Fibroblast of upper back skin (primary cell): ENCODE measurements around the gene AIFM1.

Experiments used
- DNase-seq: peaks from one replicate; pipeline ENCODE4 v3.0.0-alpha.2; 2013

The AIFM1 gene

DNA sequence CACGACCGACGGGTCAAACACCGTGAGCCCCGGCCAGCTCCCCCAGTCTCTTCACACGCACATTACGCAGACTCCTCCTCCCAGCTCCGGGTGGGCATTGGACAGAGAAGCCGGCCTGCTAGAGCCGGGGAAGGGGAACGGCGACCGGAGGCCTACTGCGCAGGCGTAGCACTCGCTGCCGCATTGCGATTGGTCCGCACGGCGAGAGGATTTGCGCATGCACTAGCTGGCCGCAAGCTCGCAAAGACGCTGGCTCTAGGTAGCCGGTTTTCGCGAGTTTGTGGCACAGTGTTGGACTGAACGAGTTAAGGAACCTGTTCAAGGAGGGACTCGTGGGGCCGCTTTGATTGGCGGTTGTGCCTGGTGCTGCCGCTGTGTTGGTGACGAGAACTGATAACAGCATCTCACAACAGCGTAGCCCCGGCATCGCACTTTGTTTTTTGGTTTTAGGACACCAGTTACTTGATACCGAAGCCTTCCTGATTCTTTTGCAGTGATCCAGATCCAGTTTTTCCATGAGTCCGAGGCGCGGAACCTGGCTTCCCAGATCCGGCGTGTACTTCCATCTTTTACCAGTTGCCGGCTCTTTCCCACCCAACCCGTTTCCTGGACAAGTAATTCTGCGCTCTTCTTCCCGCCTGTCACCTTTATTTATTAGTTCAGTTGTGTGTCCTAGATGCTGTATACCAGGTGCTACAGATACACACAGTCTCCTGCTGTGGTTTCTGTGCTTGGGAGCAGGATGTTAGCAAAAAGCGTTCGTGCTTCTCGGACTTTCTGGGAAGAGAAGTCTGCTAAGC lies at the start of gene AIFM1:
Gene AIFM1 (minus strand): TSS at position 139 of the 800 bp plus-strand sequence. CDS start 185 bp downstream, outside the sequence.
- DNase-seq, result peak; percentile 94

DNA sequence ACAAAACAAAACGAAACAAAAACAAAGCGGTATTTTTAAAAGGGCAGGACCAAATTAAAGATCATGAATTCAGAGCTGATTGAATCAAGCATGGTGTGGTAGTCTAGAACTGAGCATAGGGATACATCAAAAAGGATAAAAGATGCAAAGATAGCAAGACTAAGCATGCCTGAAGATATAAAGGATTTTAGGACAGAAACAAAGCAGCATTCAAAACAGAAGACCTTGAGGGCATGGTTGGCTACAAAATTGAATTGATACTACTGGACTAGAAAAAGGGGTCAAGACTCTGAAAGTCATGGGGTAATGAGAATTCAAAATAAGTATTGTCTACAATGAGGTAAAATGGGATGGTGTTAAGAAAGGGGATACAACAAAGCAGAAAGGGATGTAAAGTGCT lies 47.7 kb upstream of the AIFM1 start:
- DNase-seq, result no peak

DNA sequence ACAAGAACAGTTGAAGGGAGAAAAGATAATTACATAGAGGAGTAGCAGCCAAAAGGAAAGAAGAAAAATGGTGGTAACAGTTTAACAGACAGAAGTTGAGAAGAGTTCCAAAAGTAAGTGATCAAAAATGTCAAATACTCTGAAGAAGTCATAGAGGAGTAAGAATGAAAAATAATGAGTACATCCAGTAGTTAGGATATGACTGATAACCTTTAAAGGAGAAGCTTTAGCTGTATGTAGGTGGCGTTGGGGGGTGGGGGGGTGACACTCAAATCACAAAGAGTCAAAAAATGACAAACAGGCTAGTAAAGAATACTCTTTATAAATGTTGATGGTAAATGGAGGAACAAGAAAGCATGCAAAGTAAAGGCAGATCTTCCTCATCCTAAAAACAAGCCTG lies 46.7 kb upstream of the AIFM1 start:
- DNase-seq, result no peak

DNA sequence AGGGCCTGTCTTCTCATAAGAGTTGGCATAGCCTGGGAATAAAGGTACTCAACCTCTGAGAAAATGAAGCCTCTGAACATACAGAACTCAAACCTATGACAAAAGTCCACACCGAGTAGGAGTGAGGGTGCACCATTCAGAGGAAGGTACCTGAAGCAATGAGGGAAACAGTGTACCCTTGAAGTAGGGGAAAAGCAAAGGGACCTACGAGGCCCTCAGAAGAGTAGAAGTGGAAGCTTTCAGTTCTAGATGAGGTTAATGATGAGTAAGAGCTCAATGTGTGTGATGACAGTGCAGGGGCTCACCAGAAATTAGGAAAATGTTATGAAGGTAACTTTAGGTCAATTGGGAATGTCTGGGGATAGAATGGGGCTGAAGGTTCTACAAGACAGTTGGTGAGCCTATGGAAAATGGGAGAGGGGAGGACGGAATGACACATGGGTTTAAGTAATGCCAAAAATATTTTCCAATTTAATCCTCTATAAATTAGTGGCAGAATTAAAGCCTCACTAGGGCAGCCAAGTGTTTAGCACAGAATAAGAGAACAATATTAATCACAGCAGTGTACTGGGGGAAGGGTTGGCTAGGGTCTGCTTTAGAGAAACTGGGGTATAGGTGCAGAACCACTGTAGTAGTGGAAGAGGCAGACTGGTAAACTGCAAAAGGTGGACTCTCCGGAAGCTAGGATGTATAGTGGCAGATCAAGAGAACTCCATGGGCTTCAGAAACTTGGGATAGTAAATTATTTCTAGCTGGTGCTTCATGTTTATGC lies 46.0 kb upstream of the AIFM1 start:
- no peak for DNase-seq

DNA sequence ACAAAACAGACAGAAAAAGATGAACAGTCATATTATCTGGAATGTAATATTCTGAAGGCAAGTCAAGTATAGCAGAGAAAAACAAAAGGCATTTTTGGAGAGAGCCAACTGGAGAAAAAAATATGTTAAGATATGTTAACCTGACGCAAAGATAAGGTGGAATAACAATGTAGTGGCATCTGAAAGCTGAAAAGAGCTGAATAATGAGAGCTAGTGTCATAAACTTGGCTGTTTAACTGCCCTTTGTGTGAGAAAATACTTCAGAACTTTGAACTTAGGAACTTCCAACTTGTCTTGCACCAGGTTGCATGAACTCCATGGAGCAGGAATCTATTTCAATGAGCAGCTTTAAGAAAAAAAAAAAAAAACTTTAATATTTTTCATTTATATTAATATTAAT lies 39.0 kb upstream of the AIFM1 start:
- no peak for DNase-seq

DNA sequence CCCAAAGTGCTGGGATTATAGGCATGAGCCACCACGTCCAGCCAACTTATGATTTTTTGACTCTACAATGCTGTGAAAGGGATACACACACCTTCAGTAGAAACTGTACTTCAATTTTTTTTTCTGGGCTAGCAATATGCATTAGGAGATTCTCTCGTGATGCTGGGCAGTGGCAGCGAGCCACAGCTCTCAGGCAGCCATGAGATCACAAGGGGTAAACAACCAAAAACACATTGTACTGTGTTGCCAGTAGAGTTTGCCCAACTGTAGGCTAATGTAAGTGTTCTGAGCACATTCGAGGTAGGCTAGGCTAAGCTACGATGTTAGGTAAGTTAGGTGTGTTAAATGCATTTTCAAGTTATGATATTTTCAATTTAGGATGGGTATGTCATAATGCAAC lies 31.8 kb upstream of the AIFM1 start:
- DNase-seq, result no peak

DNA sequence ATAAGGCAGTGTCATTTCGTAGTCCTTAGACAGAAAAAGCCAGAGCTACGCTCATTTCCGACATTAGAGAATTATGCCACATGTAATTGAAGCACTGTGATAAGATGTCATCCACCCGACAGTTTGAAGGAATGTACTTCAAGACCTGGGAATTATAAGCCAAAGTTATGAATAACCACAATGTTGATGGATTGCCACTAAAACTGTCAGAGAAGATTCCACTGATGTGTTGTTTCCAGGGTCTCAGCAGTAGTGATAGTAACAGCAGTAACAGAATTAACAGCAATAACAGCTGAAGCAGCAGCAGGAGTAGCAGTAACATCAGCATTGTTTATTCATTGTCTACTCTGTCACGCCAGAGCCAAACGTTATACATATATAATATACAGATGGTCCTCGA lies 30.8 kb upstream of the AIFM1 start:
- DNase-seq, result peak; percentile 70

DNA sequence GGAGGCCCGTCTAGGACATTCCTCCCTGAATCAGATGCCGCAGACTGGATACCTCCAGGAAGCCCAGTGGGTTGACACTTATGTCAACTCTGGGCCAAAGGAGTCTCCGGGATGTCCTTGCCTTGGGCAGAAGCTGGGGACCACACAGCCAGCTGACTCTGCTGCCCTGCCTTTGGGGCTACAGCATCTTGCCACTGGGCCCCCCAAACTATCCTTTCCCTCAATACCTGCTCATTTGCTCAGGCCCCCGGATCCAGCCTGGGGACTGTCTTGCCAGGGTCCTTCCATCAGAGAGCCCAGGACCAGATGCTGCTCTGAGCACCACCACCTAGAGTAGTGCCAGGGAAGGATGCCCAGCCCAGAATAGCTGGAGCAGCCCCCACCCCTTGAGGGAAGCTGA lies 25.2 kb upstream of the AIFM1 start:
- DNase-seq, result no peak

DNA sequence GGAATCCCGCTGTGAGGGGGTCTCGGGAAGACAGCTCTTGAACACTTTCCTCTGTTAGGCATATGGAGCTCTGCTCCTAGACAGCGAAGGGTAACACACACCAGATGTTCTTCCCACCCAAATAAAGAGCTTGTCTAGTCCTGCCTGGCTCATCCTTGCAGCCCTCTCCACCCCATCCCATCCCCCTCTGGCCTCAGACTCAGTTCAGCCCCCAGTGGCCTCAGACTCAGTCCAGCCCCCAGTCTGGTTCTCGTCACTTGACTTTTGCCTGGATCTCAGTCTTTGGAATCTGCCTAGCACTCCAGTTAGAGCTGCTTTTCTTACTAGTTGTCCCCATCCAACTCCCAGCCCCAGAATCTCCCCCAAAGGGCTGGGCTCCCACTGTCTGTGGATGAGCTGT lies 21.0 kb upstream of the AIFM1 start:
- no peak for DNase-seq

DNA sequence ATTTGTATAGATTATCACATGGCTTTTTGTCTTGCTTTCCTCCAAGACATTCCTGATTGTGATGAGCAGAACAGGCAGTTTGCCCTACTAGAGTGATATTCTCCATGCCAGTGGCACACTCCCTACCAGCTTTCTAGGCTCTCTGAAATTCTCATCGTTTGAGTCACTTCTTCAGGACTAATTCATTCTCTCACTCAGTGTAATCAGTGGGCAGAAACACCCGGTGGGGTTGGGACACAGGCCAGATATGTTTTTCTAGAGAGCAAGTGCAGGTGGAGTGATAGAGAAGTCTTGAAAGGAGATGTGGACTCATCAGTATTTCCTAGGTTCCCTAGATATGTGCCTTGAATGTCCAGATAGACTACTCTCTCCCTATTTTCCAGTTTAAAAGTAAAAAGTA lies 19.2 kb upstream of the AIFM1 start:
- DNase-seq, result no peak

DNA sequence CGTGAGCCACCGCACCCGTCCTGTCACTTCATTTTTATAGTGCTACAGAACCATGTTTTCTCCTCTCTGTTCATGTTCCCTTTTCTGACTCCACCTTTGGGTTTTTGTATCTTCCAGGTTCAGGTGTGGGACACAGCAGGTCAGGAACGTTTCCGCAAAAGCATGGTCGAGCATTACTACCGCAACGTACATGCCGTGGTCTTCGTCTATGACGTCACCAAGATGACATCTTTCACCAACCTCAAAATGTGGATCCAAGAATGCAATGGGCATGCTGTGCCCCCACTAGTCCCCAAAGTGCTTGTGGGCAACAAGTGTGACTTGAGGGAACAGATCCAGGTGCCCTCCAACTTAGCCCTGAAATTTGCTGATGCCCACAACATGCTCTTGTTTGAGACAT lies 18.5 kb upstream of the AIFM1 start:
- no peak for DNase-seq

DNA sequence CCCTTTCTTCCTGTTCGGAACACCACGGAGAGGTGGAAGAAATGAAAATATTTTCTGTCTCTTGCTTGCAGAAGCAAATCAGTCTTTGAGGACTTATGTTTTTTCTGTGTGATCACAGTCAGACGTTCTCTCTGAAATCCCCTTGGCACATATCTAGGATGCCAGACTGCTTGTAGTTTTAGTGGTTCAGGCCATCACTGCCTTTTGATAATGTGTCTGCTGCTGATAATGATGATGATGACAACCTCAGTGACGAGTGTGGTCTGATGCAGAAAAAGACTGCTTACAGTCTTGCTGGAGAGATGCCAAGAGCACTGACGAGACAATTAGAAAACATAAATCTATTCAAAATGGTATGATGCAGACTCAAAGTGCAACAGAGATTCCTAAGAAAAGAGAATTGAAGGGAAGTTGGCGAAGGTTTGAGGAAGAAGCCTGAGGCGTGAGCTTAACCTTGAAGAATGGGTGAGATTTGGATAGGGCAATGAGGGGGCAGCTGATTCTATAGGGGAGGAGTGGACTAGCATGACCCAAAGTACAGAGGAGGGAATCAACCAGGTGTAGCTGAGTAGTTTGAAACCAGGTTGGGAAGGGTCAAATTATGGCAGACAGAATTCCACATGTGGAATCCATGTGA lies 14.1 kb upstream of the AIFM1 start:
- peak; percentile 50 for DNase-seq

DNA sequence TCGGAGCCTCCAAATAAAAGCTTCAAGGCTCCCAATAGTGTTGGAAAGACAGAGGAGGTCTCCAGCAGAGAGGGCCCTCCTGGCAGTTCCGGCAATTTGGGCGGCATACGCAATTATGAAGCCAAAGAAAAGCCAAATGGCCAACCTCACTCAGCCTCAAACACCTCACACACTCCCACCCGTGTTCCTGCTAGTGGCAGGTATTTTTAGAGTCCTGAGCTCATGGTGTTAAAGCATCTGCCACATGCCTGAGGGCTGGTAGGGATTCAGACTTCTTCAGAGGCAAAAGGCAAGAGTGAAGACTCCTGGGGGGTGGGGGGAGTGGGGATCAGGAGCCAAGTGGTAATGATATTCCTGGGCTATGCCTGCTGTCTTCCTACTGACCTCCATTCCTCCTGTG lies 13.5 kb upstream of the AIFM1 start:
- DNase-seq, result no peak

DNA sequence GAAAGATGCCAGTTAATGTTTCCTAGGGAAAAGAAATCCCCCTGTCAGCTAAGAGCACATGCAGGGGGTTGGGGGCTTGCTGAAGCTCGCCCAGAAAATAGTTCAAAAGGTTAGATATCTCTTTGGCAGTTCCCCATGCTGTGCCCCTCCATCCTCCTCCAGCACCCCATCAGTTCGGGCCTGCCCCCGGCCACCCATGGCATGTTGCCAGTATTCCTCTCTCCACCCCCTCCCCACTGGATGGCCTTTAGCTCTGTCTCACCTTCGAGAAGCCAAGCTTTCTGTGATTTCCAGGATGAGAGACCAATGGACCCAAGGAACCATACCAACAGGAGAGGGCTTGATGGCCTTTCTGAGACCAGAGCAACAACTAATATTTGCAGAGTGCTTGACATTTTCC lies 11.3 kb upstream of the AIFM1 start:
- no peak for DNase-seq

DNA sequence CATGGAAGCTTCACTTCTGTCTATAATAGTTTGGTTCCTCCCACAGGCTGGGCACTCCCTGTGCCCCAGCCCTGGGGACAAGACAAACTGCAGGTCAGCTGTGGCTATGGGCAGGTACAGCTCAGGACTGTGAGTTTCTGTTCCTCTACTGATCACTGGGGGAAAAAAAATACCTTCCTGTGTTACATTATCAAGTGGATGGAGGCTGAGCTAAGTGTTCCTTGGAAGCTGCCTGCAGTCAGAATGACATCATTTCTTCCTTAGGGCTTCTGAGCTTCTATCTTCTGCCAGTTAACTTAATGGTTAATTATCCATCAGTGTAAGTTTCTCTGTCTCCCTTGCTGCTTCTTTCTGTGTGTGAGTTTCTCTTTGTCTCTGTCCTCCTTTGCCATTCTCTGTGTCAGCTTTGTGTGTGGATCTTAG lies 10.7 kb upstream of the AIFM1 start:
- DNase-seq, result no peak

DNA sequence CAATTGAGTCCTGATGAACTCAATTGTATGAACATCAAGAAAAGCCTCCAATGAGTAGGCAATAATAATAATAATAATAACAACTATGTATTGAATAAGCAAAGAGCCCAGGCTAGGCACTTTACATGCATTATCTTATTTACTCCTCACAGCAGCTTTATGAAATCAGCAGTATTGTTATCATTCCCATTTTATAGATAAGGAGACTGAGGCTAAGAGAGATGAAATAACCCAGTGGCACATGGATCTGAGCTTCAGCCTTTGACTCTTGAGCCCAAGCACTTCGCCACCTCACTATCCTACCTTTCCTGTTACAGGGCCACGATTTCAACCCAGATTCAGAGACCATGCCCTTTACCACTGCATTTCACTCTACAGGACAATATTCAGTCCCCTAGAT lies 9.3 kb upstream of the AIFM1 start:
- DNase-seq, result no peak

DNA sequence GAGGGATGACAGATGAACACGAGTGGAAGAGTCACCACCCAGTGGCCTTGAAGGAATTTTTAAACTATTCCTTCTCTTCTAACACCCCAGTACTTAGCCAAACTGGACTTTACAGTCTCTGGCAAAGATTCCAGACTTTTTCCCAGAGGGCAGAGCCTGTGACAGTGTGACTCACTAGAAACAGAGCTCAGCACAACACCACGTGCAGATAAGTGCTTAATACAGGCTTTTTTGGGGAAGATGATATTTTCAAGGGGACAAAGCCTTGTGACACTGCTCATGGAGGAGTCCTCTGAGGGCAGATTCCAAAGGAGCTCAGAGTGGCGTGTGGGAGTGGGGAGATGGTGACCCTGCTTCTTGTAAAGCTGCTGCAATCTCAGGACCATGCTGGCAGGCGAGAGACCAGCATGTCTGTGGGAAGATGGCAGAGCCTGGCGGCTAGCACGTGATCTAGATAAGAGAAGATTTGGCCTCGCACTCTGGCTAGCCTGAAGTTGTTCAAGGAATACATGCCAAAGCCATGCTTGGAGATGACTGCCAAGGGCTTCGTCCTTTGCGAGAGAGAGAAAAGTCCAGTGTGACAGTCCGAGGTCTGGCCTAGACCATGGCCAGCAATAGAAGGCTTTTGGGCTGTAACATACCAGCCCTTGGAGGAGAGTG lies 8.5 kb upstream of the AIFM1 start:
- peak; percentile 60 for DNase-seq

DNA sequence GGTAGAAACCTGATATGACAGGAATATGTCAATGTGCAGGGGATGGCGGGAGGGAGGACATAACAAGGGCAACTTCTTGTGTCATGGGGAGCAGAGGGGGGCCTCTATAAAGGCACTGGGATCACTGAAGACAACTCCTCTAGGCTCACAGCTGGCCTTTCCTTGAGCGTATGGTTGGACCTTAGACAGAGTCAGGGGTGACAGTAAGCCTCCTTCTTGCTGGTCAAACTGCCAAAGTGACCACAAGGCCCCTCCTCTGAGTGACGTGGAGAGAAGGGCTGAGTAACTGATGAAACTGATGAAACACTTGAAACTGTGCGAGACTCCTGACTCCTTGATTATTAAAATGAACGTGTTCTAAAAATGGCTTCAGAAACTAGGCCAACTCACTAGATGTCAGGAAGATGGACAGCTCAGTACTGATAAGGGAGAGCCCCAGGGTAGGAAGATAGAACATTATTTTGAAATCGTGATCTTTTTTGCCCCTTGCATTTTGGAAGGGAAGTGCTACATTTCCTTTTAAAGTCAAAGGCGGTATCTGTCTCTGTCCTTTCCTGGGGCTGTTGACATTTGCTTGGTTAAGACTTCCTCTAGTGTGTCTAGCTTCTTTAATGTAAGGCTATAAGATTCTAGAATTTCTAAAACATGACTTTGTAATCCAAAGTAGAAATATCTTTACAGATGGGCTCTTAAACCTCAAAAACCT lies 7.7 kb upstream of the AIFM1 start:
- peak; percentile 82 for DNase-seq

DNA sequence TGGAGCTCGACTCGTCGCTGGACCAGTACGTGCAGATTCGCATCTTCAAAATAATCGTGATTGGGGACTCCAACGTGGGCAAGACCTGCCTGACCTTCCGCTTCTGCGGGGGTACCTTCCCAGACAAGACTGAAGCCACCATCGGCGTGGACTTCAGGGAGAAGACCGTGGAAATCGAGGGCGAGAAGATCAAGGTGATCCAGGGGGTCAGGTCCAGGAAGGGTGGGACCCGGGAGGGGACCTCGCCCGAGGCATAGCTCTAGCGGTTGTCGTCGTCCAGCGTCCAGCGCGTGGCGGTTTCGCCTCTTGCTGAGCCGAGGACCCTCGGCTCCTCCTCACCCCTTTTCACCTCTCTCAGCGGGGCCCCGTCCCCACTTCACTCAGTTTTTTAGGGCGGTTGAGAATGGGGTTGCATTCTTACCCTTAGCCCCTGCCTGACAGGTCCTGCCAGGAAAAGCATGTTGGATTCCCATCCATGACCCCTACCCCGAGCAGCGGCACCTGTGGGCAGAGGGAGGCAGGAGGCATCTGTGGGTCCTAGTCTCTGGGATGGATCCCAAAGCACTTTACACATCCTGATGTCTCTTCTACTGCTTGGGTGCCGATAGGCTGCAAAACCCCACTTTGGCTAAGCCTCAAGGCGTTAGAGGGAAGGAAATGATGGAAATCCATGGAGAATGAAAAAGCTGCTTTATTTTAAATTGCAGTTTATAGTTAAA lies 6.6 kb upstream of the AIFM1 start:
- no peak for DNase-seq

DNA sequence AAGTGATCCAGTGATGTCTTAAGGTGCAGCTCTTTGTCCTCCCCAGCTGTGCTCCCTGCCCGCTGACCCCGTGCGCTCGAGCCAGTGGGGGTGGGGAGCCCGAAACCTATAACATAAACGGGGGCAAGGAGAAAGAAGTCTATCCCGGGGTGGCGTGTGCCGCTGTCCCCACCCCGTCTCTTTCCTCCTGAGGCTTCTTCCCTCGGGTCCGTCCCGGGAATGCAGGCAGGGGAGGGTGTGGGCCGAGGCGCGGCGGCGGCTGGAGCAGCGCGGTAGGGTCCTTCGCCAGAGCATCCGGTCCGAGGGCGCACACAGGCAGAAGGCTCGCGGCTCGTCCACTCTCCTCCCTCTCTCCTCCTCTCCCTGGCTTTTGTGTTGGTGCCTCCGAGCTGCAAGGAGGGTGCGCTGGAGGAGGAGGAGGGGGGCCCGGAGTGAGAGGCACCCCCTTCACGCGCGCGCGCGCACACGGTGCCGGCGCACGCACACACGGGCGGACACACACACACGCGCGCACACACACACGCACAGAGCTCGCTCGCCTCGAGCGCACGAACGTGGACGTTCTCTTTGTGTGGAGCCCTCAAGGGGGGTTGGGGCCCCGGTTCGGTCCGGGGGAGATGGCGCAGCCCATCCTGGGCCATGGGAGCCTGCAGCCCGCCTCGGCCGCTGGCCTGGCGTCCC lies 5.9 kb upstream of the AIFM1 start, which contains the start of gene RAB33A:
Gene RAB33A (plus strand): TSS at position 517 of the 681 bp plus-strand sequence. CDS start 101 bp downstream, at position 618.
- no peak for DNase-seq

DNA sequence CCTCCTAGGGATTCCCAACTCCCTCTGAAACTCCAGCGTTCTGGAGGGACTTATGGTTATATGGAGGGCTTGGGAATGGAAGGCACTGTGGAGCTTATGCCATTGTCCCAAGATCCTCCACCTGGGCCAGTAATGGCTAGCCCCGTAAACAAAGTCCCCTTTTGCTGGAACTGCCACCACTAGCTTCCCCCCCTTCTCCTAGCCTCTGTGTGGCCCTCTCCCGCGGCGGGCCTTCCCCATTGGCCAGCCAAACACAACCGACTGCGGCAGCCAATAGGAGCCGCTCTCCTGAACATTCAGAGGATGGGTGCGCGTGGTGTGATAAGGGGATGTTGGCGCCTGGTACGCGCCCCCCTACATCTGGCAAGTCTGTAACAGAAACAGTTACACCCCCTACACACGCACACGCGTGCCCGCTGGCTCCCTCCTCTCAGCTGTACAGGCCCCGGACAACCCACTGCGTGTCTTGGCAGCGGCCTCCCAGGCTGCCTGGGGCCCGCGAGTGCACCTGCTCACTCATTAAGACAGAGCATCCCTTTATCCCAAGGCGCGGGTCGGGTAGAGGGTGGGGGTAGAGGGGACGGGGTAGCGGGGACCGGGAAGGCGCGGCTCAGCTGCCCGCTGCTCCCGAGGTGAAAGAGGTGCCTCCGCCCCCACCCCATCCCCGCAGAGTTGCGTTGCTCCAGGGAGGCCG lies 5.3 kb upstream of the AIFM1 start:
- no peak for DNase-seq
